NCI-H446 (cell line): Measurements from ENCODE around the gene ZNF280D.

ENCODE experiments used
- DNase-seq, 2 experiments: peaks; one replicate each; lab custom pipeline; 2025; lab: John Stamatoyannopoulos, UW

Gene ZNF280D

GRCh38 chr15:56744701-56745683, 11.7 kb upstream of the ZNF280D start:
- no peak for DNase-seq

- DNase-seq, result no peak
Measured at GRCh38 chr15:56741541-56741940, 8.2 kb upstream of the ZNF280D start.

GRCh38 chr15:56739964-56740640, 6.8 kb upstream of the ZNF280D start:
- DNase-seq, result no peak

GRCh38 chr15:56739474-56739873, 6.2 kb upstream of the ZNF280D start:
- DNase-seq, result no peak

GRCh38 chr15:56737791-56738190, 4.5 kb upstream of the ZNF280D start:
- DNase-seq, result no peak

GRCh38 chr15:56736881-56737707, 3.8 kb upstream of the ZNF280D start:
- no peak for DNase-seq

- no peak for DNase-seq
Measured at GRCh38 chr15:56736308-56736707, 3.0 kb upstream of the ZNF280D start.

GRCh38 chr15:56735589-56735988, 2.3 kb upstream of the ZNF280D start:
- DNase-seq, result no peak

GRCh38 chr15:56734013-56734635, 815 bp upstream of the ZNF280D start:
- DNase-seq, result no peak

GRCh38 chr15:56732886-56733135, 498 bp downstream of the ZNF280D start:
- DNase-seq, result no peak

- peak in 1 of 2 experiments; percentile 6 for DNase-seq
Measured at GRCh38 chr15:56732135-56732885, 999 bp downstream of the ZNF280D start.

GRCh38 chr15:56731548-56731947, 1.8 kb downstream of the ZNF280D start:
- no peak for DNase-seq

- no peak for DNase-seq
Measured at GRCh38 chr15:56729561-56729960, 3.7 kb downstream of the ZNF280D start.

- DNase-seq, result no peak
Measured at GRCh38 chr15:56725386-56725785, 7.9 kb downstream of the ZNF280D start.

GRCh38 chr15:56724232-56724631, 9.1 kb downstream of the ZNF280D start:
- DNase-seq, result no peak

GRCh38 chr15:56723787-56724186, 9.5 kb downstream of the ZNF280D start:
- no peak for DNase-seq

- DNase-seq, result no peak
Measured at GRCh38 chr15:56719774-56720555, 13.3 kb downstream of the ZNF280D start.

- DNase-seq, result no peak
Measured at GRCh38 chr15:56719021-56719612, 14.2 kb downstream of the ZNF280D start.

- DNase-seq, result no peak
Measured at GRCh38 chr15:56718560-56718959, 14.7 kb downstream of the ZNF280D start.

GRCh38 chr15:56716334-56716733, 17.0 kb downstream of the ZNF280D start:
- no peak for DNase-seq
